Measurements from ENCODE around the gene PSD4.

Gene PSD4

DNA sequence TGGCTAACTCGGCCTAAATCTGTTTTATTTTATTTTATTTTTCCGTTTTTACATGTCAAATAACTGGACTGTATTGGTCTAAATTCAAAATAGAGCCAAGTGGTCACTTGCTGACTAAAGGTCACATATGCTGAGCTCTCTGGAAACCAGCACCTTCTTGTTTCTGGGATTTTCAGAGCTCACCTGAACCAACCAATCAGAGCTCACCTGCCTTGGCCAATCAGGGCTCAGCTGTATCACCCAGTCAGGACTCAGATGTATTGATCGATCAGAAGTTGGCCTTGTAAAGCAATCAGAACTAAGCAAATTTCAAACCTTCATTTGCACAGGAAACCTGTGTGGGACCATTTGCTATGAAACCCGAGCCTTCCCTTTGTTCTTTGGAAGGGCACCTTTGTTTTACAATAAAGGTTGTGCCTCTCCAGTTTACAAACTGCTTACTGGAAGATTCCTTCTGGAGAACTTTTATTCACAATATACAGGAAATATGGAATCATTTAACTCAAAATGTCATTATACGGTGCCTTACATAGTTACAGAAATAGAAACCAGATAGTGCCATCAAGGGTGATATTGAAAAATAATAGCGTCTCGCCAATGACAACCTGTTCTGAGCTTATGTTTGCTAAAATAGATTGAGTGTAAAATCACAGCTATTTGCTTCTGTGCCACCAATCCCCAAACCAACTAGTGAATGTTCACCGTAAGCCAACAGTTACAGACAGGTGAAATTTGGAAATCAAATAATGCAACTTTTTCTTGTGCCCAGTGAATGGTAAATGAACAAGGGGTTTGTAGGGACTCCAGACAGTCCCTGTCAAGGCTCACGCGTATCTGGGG, 17.3 kb upstream of the PSD4 start:
- TF ChIP-seq GATA1 (IDR thresholded peaks at IDR 0.05; ENCODE audit: low read depth, low read length), result no peak
- TF ChIP-seq POLR2A (IDR thresholded peaks at IDR 0.05; ENCODE audit: low read length), result no peak
- DNase-seq, result peak in 1 of 2 experiments; percentile 5

DNA sequence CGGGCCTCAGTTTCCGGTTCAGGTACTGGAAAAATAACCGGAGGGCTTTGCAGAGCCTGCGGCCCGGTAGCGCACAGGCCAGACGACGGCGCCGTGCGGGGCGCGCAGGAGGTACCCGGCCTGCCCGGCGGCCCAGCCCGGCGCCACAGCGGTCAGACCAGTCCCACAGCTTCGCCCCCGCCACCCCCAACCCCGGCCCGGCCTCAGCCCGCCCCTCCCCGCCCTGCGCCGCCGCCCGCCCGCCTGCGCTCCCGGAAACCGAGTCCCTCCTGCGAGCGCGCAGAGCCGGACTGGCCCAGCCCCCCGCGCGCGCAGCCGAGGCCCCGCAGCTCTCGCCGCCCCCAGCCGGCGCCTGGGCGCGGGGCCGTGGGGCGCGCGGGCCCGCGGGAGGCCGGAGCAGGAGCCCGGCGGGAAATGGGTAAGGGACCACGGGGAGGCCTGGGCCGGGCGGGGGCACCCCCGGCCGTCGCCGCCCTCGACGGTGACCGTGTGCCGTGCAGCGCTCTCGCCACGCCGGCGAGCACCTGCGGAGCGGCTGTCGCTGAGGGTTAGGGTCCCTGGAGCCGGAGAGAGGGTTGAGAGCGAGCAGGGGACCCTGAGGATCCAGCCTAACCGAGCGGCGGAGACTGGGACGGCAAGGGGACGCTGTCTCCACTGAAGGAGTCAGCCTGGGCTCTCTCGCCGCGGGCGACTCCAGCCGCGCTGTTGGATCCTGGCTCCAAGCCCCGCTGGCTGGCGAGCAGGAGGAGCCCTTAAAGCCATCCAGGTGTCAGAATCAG, 16.5 kb upstream of the PSD4 start:
- TF ChIP-seq POLR2A (IDR thresholded peaks at IDR 0.05; ENCODE audit: low read length) (no peak), GATA1 (IDR thresholded peaks at IDR 0.05; ENCODE audit: low read depth, low read length) (no peak)
- DNase-seq, result peak; percentile 47 to 58

DNA sequence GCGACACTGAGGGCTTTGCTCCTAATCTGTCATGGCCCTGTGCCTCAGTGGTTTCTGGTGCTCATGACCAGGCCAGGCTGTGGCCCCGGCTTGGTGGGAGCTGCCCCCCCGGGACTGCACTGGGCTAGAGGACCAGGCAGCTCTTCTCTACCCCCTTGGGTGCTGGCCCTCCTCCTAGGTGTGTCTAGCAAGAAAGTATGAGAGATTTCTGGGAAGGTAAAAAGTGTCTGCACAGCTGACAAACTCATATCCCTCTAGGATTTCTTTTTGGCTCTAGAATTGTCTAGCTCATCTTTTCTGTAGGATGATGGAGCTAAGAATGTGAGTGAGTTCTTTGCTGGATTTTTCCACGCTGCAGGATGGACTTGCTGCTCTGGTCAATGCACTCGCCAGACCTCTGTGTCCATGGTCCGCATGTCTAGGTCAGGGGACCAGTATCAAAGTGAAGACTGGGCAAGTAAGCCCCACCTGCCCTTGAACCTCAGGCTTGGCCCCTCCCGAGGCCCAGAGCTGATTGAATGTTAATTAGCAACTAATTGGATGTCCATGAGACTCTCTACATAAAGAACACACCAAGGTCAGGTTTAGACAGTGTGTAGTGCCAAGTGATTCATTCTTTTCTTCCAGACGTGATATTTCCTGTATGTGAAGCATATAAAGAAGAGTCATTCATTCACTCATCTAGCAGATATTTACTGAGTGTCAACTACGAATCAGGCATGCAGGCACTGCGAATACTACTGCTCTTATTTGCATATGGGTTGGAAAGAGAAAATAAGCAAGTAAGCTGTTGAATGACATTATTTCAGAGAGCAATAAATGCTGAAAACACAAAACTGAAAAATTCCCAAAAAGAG, 15.6 kb upstream of the PSD4 start:
- TF ChIP-seq POLR2A (IDR thresholded peaks at IDR 0.05; ENCODE audit: low read length), result no peak
- no peak for TF ChIP-seq GATA1 (IDR thresholded peaks at IDR 0.05; ENCODE audit: low read depth, low read length)

DNA sequence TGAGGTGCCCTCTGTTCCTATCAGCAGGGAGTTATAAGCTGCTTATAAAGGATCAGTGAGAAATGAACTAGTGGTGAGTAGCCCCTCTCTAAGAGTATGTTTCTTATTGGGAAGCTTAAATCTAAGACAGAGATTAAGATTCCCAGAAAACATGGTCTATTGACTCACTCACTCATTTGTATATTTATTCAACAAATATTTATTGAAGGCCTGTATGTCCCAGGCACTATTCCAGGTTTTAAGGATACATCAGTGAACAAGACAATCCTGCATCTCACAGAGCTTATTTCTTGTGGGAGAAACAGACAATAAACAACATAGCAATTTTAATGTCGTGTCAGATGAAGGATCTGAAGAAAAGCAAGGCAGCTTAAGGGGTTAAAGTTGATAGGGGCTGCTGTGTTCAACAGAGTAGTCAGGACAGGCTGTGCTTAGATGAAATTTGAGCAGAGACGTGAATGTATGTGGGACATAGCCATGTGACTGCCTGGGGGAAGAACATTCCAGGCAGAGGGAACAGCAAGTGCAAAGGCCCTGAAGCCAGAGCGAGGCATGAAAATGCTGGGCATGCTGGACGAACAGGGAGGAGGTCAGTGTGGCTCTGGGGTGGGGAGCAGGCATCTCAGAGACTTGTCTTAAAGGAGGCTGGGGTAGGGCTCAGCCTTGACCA, 14.8 kb upstream of the PSD4 start:
- DNase-seq, result no peak
- TF ChIP-seq POLR2A (IDR thresholded peaks at IDR 0.05; ENCODE audit: low read length) (no peak), GATA1 (IDR thresholded peaks at IDR 0.05; ENCODE audit: low read depth, low read length) (no peak)

More for the DNA sequence above, 15.6 kb upstream of the PSD4 start:
- DNase-seq, result no peak

DNA sequence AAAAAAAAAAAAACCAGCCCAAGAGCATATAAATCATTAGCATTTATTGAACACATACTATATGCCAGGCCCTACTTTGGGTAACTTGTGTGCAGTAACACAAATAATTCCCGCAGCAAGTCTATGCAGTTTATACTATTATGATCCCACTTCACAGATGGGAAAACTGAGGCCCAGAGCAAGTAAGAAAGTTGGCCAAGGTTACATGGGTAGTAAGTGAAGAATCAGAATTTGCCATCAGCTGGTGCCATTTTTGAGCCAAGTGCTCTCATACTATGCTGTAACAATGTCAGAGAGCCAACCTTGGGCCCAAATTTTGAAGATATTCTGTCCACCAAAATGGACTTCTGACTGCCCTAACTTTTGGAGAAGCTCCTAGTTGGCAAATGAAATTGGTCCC, 13.5 kb upstream of the PSD4 start:
- no peak for TF ChIP-seq POLR2A (IDR thresholded peaks at IDR 0.05; ENCODE audit: low read length)
- no peak for TF ChIP-seq GATA1 (IDR thresholded peaks at IDR 0.05; ENCODE audit: low read depth, low read length)
- no peak for DNase-seq

DNA sequence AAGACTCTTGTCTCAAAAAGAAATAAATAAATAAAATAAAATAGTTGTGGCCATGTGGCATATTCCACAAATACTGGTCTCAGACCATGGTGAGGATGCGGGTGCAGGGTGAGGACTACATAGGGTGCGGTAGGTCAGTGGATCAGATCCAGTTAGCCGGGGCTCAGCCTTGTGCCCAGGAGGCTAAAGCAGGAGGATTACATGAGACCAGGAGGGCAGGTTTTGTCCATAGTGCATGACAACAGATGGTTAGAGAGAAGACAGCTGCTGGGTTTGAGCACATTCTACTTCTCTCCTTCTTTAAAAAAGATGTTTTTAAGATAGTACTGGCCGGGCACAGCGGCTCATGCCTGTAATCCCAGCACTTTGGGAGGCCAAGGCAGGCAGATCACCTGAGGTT, 12.8 kb upstream of the PSD4 start:
- no peak for DNase-seq
- TF ChIP-seq POLR2A (IDR thresholded peaks at IDR 0.05; ENCODE audit: low read length) (no peak), GATA1 (IDR thresholded peaks at IDR 0.05; ENCODE audit: low read depth, low read length) (no peak)

DNA sequence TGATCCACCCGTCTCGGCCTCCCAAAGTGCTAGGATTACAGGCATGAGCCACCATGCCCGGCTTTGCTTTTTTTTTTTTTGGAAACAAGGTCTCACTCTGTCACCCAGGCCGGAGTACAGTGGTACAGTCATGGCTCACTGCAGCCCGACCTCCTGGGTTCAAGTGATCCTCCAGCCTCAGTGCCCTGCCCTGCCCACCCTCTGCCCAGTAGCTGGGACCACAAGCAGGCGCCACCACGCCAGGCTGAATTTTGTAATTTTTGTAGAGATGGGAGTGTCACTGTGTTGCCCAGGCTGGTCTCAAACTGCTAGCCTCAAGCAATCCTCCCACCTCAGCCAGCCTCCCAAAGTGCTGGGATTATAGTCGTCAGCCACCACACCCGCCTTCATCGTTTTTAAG, 11.6 kb upstream of the PSD4 start:
- TF ChIP-seq POLR2A (IDR thresholded peaks at IDR 0.05; ENCODE audit: low read length) (no peak), GATA1 (IDR thresholded peaks at IDR 0.05; ENCODE audit: low read depth, low read length) (no peak)
- no peak for DNase-seq

DNA sequence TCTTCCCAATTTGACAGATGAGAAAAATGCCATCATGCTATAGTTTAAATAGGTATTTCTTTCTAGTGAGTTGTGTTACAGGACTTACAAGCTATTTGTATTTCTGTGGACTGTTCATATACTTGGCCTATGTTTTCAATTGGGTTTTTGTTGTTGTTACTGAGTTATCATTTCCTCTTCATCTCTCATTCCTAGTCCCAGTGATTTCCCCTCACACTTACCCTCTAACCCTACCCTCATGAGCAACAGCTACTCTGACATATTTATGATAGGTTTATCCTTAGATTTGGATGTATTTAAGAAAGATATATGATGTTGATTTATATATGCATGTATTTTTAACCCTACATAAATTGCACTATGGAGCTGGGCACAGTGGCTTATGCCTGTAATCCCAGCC, 10.9 kb upstream of the PSD4 start:
- DNase-seq, result no peak
- TF ChIP-seq POLR2A (IDR thresholded peaks at IDR 0.05; ENCODE audit: low read length), result no peak
- TF ChIP-seq GATA1 (IDR thresholded peaks at IDR 0.05; ENCODE audit: low read depth, low read length), result no peak

DNA sequence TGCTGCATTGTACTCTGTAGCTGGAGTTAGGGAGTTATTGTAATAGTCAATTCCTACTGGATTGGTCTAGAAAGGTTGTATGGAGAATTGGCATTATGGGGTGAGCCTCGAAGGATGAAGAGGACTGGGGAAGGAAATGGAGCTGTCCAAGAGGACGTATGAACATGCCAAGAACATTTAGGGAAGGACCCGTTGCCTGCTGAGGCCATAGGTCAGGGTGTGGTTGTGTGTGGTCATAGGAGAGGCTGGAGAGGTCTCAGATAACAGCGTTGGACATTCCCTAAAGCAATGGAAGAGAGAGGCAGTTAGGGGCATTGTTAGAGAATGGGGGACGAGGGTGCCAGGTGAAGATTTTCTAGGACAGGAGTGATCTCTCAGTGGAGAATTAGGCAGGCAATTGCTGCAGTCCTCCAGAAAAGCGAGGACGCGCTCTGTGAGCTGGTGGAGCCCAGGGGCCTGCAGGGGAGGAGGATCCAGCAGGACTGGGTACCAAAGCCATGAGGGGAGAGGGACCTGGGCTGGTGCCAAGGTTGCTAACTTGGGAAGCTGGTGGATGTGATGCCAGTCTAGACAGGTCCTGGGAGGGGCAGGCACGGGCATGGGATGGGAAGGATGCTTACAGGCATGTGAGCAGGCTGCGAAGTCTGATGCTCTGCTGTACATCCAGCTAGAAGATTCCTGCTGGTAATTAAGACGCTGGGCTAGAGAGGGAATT, 9.4 kb upstream of the PSD4 start:
- no peak for TF ChIP-seq GATA1 (IDR thresholded peaks at IDR 0.05; ENCODE audit: low read depth, low read length)
- TF ChIP-seq POLR2A (IDR thresholded peaks at IDR 0.05; ENCODE audit: low read length), result no peak
- no peak for DNase-seq

DNA sequence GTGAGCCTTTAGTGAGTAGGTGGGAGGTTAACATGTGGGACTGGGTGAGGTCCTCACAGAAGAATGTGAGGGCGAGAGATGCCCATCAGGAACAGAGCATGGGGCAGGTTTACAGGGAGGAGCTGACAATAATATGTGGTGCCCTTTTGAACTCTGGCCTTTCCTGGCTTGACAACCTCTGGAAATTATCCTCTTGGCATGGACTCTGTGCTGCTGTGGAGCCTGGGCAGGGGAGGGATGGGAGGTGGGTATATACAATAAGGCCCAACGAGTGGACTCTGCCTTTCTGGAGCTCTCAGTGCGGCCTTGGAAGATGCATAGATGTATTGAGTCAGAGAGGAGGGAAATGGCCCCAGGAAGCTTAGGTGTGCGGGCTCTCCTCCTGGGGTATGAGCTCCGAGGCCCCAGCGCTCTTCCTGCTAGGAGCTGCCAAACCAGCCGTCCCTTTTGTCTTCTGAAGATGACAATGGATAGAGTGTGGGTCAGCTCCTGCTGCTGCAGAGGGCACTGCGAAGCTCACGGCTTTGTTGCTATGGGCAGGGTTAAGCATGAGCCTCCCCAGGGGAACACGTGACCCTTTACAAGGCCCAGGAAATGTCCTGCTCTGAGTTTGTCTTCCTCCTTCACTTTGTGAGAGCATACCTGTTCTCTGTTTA, 8.7 kb upstream of the PSD4 start:
- DNase-seq, result no peak
- TF ChIP-seq GATA1 (IDR thresholded peaks at IDR 0.05; ENCODE audit: low read depth, low read length), result no peak
- TF ChIP-seq POLR2A (IDR thresholded peaks at IDR 0.05; ENCODE audit: low read length), result no peak

DNA sequence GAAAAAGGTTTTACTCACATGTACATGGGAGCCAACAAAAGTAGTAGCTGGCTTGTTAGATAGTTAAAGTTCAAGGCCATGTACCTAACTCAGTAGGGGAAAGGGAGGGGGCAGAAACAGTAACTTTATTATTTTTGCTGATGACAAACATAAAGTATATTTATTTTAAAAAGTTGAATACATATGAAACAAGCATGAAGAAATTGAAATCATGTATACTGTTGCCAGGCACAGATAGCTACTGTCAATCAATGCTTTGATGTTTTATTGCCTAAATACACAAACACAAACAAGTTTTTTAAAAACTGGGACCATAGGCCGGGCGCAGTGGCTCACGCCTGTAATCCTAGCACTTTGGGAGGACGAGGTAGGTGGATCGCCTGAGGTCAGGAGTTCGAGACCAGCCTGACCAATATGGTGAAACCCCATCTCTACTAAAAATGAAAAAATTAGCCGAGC, 7.6 kb upstream of the PSD4 start:
- no peak for TF ChIP-seq POLR2A (IDR thresholded peaks at IDR 0.05; ENCODE audit: low read length)
- no peak for TF ChIP-seq GATA1 (IDR thresholded peaks at IDR 0.05; ENCODE audit: low read depth, low read length)
- DNase-seq, result no peak
